HL-60 (cell line): ENCODE data around the gene CD82.

ENCODE experiments used
- TF ChIP-seq, protein P1 (sequence below): IDR thresholded peaks from one replicate; pipeline ENCODE4 v1.5.1; 2011; ENCODE audit warnings: low read length, control low read depth, inconsistent platforms; ENCODE audit not compliant: insufficient read depth
- TF ChIP-seq, protein P2 (sequence below): IDR thresholded peaks from 2 replicates; pipeline ENCODE4 v1.6.1; 2012; ENCODE audit warnings: low read depth; ENCODE audit not compliant: insufficient replicate concordance

DNA sequence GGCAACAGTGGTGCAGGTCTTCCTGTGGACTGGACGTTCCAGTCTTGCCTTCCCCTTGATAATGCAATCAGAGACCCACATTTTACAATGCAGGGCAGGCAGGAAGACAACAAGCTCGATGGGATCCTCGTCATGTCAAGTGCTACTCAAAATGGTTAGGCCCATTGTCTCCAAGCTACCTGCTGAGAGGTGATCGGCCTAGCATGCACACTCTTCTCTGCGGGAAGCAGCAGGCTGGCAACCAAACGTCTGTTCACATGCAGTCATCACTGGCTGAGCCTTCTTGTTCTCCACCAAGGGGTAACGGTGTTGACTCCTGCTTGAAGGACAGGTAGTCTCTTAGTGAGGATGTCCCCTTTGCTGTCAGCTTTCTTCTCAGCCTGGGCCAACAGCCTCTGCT is 25.5 kb upstream of the CD82 start:
- TF ChIP-seq, protein P1, sequence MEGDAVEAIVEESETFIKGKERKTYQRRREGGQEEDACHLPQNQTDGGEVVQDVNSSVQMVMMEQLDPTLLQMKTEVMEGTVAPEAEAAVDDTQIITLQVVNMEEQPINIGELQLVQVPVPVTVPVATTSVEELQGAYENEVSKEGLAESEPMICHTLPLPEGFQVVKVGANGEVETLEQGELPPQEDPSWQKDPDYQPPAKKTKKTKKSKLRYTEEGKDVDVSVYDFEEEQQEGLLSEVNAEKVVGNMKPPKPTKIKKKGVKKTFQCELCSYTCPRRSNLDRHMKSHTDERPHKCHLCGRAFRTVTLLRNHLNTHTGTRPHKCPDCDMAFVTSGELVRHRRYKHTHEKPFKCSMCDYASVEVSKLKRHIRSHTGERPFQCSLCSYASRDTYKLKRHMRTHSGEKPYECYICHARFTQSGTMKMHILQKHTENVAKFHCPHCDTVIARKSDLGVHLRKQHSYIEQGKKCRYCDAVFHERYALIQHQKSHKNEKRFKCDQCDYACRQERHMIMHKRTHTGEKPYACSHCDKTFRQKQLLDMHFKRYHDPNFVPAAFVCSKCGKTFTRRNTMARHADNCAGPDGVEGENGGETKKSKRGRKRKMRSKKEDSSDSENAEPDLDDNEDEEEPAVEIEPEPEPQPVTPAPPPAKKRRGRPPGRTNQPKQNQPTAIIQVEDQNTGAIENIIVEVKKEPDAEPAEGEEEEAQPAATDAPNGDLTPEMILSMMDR = no peak
- TF ChIP-seq, protein P2, sequence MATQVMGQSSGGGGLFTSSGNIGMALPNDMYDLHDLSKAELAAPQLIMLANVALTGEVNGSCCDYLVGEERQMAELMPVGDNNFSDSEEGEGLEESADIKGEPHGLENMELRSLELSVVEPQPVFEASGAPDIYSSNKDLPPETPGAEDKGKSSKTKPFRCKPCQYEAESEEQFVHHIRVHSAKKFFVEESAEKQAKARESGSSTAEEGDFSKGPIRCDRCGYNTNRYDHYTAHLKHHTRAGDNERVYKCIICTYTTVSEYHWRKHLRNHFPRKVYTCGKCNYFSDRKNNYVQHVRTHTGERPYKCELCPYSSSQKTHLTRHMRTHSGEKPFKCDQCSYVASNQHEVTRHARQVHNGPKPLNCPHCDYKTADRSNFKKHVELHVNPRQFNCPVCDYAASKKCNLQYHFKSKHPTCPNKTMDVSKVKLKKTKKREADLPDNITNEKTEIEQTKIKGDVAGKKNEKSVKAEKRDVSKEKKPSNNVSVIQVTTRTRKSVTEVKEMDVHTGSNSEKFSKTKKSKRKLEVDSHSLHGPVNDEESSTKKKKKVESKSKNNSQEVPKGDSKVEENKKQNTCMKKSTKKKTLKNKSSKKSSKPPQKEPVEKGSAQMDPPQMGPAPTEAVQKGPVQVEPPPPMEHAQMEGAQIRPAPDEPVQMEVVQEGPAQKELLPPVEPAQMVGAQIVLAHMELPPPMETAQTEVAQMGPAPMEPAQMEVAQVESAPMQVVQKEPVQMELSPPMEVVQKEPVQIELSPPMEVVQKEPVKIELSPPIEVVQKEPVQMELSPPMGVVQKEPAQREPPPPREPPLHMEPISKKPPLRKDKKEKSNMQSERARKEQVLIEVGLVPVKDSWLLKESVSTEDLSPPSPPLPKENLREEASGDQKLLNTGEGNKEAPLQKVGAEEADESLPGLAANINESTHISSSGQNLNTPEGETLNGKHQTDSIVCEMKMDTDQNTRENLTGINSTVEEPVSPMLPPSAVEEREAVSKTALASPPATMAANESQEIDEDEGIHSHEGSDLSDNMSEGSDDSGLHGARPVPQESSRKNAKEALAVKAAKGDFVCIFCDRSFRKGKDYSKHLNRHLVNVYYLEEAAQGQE = no peak
